Keratinocyte (primary cell): ENCODE measurements around the gene CTTNBP2.

Experiments
- CTCF ChIP-seq, 3 experiments: IDR thresholded peaks in 1 of 3; conservative IDR thresholded peaks in 1 of 3; optimal IDR thresholded peaks in 1 of 3; 2 replicates in 2 of 3; 3 replicates in 1 of 3; pipeline versions ENCODE3 to v1.5.1; 2011; ENCODE audit warnings: low read length in 3 of 3, mild to moderate bottlenecking in 3 of 3, moderate library complexity in 2 of 3, control low read depth in 1 of 3, inconsistent platforms in 1 of 3; ENCODE audit not compliant: insufficient read depth in 2 of 3; ENCODE audit errors: extremely low read depth in 1 of 3
- EZH2 ChIP-seq: IDR thresholded peaks from one replicate; pipeline ENCODE4 v1.6.1; 2012; ENCODE audit warnings: inconsistent platforms, mild to moderate bottlenecking, low read length, moderate library complexity

GRCh38 chr7:117805241-117805640 lies 68.0 kb downstream of the CTTNBP2 start:
- TF ChIP-seq EZH2, result no peak
- TF ChIP-seq CTCF (optimal IDR thresholded peaks at IDR 0.05 in 1 of 3, IDR thresholded peaks at IDR 0.05 in 1 of 3, conservative IDR thresholded peaks at IDR 0.05 in 1 of 3; ENCODE audit: extremely low read depth in 1 of 3, insufficient read depth in 2 of 3, low read length in 3 of 3), result no peak
